Lower lobe of right lung (tissue), 2 donors: Measurements from ENCODE around the gene CPT1B. TPM values are rescaled to one million over a fixed set of nuclear protein-coding genes. Genes with fewer than 3 reads are reported as not detected.
A peak's percentile ranks its signal among the peaks of the same experiment; 100 is the strongest.
"Not testable (repeated sequence)": the region's sequence is repeated elsewhere in the genome, so short reads cannot be mapped to it uniquely, and the experiment has no call there.

Experiments used
- ATAC-seq, 2 donors: fragments of 200-7000 bp; cut with Tn5 transposase; one replicate each; pipeline ENCODE4 v1.9.1; 2020 to 2022; ENCODE audit warnings: mild to moderate bottlenecking in 2 of 2, moderate library complexity in 2 of 2
- DNase-seq: peaks from one replicate; pipeline ENCODE4 v3.0.0-alpha.2; 2020
- H3K27ac ChIP-seq: fragments of 200-600 bp; one replicate; pipeline ENCODE4 v1.8.0; 2022
- H3K27me3 ChIP-seq: fragments of 200-600 bp; one replicate; pipeline ENCODE4 v1.8.0; 2022; ENCODE audit warnings: low read depth
- H3K36me3 ChIP-seq: fragments of 200-600 bp; one replicate; pipeline ENCODE4 v1.8.0; 2022; ENCODE audit warnings: mild to moderate bottlenecking
- H3K4me1 ChIP-seq: fragments of 200-600 bp; one replicate; pipeline ENCODE4 v1.8.0; 2022
- H3K4me3 ChIP-seq: fragments of 200-600 bp; one replicate; pipeline ENCODE4 v1.8.0; 2022; ENCODE audit warnings: mild to moderate bottlenecking
- H3K9me3 ChIP-seq: fragments of 200-600 bp; one replicate; pipeline ENCODE4 v1.8.0; 2022
- CTCF ChIP-seq: fragments of 200-600 bp; IDR thresholded peaks from one replicate; pipeline ENCODE4 v1.8.0; 2022; ENCODE audit warnings: antibody characterized with exemption, mild to moderate bottlenecking
- intact Hi-C: fragments of 100-400 bp; cut with DNase I; formaldehyde crosslinking; loops from one replicate; pipeline ENCODE4 v1.11.0; 2022
- total RNA-seq: library from RNA; stranded (reverse); fragmentation: NEBNext Ultra II Directional; extraction: Animal tissue kit (Norgen Biotek cat#: 25700); gene quantifications from one replicate; pipeline ENCODE4 v1.2.1, GENCODE V29; 2021
- donor health status: DM: no; HTN: yes; CAD: no; lungs with severe emphysema.

Gene CPT1B
- total RNA-seq, 1 donor from 2014 or later: 12.6 TPM

DNA sequence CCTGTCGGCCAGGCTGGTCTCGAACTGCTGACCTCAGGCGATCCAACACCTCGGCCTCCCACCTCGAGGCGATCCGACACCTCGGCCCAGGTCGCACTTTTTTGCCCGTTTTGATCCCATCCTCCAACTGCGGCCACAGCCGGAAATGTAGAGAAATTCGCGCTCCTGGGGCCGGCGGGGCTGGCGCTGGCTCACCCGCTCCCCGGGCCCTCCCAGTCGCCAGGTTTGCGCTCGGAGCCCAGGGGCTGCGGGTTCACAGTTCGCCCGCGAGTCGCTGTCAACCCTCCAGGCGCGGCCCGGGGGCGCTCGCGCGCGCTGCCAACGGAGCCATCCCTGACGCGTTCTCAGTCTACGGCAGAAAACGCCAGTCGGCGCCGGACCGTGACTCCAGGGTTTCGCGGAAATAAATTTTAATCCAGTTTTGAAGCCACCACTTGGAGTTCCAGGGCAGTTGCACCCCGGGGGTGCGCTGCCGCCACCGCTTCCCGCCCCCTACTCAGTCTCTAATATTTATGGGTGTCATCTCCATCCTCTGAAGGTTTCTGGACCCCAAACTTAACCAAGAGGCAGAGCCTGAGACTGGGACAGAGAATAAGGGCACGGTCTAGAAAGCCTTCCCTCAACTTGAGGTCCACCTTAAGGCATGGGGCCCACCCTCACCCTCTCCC lies 34.0 kb downstream of the CPT1B start:
- Histone ChIP-seq H3K4me1 (peaks cover 57% of the 10 kb centered on the region), H3K9me3 (no peaks in the 10 kb centered on the region), H3K4me3 (peak overlapping the region; percentile 43), H3K36me3 (no peaks in the 10 kb centered on the region), H3K27me3 (peaks cover 35% of the 10 kb centered on the region), H3K27ac (peak overlapping the region; percentile 97)
- DNase-seq: peak; percentile 90
- ATAC-seq: peak; percentile 64 to 69
- peak; percentile 71 for TF ChIP-seq CTCF
- intact Hi-C loops: no loop called here

- H3K36me3 ChIP-seq: no peaks in the 10 kb centered on the region
- DNase-seq (no peak), ATAC-seq (peak in 1 of 2 donors; percentile 5)
- peaks cover 22% of the 10 kb centered on the region for H3K27me3 ChIP-seq
- peak overlapping the region; percentile 97 for H3K27ac ChIP-seq
- no peak overlapping the region for H3K4me3 ChIP-seq
- no peak for TF ChIP-seq CTCF
- H3K4me1 ChIP-seq: peaks cover 62% of the 10 kb centered on the region
- intact Hi-C loops: no loop called here
- no peaks in the 10 kb centered on the region for H3K9me3 ChIP-seq
Measured at GRCh38 chr22:50542416-50542927, 35.8 kb downstream of the CPT1B start.

- peak; percentile 53 to 62 for ATAC-seq
- H3K36me3 ChIP-seq, intact Hi-C loops, H3K4me3 ChIP-seq, H3K9me3 ChIP-seq: not testable (repeated sequence)
- H3K27ac ChIP-seq: peak overlapping the region; percentile 97
- peaks cover 14% of the 10 kb centered on the region for H3K27me3 ChIP-seq
- H3K4me1 ChIP-seq: peaks cover 68% of the 10 kb centered on the region
- DNase-seq: peak; percentile 84
Measured at GRCh38 chr22:50541667-50542026, 36.6 kb downstream of the CPT1B start.

GRCh38 chr22:50540381-50540780 lies 37.8 kb downstream of the CPT1B start:
- Histone ChIP-seq H3K9me3 (no peaks in the 10 kb centered on the region), H3K4me1 (peaks cover 62% of the 10 kb centered on the region), H3K36me3 (no peaks in the 10 kb centered on the region), H3K4me3 (no peak overlapping the region), H3K27ac (peak overlapping the region; percentile 97), H3K27me3 (peaks cover 6% of the 10 kb centered on the region)
- DNase-seq (no peak), ATAC-seq (no peak)
- TF ChIP-seq CTCF: no peak
- intact Hi-C loops: no loop called here

- Histone ChIP-seq H3K9me3 (no peaks in the 10 kb centered on the region), H3K4me3 (no peak overlapping the region), H3K27ac (peak overlapping the region; percentile 97), H3K36me3 (no peaks in the 10 kb centered on the region), H3K4me1 (peaks cover 55% of the 10 kb centered on the region), H3K27me3 (no peaks in the 10 kb centered on the region)
- intact Hi-C loops: no loop called here
- peak; percentile 30 for DNase-seq
- TF ChIP-seq CTCF: no peak
- no peak for ATAC-seq
Measured at GRCh38 chr22:50537765-50538164, 40.5 kb downstream of the CPT1B start.

DNA sequence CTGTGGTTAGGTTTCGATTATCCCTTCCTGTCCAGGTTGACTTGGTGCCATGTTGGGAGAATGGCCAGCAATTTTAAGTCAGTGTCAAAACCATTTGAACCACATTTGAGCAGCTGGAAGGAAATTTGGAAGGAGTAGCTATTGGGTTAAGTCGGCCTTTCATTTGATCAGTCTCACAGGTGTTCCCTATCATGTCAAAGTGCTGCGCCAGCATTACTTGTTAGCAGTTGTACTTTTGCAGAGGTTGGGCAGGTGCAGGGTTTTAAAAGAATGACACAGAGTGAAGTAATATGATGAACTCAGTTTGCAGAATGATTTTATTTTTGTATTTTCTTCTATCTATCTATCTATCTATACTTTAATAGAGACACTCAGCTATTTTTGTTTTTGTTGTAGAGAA lies 42.0 kb downstream of the CPT1B start:
- no peaks in the 10 kb centered on the region for H3K27me3 ChIP-seq
- no peak for TF ChIP-seq CTCF
- H3K27ac ChIP-seq: no peak overlapping the region
- no peaks in the 10 kb centered on the region for H3K36me3 ChIP-seq
- ATAC-seq: no peak
- intact Hi-C loops: no loop called here
- H3K9me3 ChIP-seq: no peaks in the 10 kb centered on the region
- no peak overlapping the region for H3K4me3 ChIP-seq
- no peak for DNase-seq
- peaks cover 61% of the 10 kb centered on the region for H3K4me1 ChIP-seq
